Thyroid gland (tissue), 4 donors: Measurements from ENCODE around the gene SCFD2. TPM values are rescaled to one million over a fixed set of nuclear protein-coding genes. Genes with fewer than 3 reads are reported as not detected.

Source experiments
- DNase-seq, 2 donors: peaks; one replicate each; pipeline ENCODE4 v3.0.0-alpha.2; 2019
- H3K27ac ChIP-seq, 3 donors: fragments of 200-600 bp; sonication (generic); 1 replicate in 2 of 3; 2 replicates in 1 of 3; pipeline ENCODE4 v1.5.1; 2016 to 2019; ENCODE audit warnings: mild to moderate bottlenecking in 1 of 3, moderate library complexity in 1 of 3
- H3K27me3 ChIP-seq: fragments of 200-600 bp; sonication (generic); one replicate; pipeline ENCODE4 v1.5.1; 2019
- H3K36me3 ChIP-seq, 2 donors: fragments of 200-600 bp; sonication (generic); one replicate each; pipeline ENCODE4 v1.5.1; 2016 to 2019
- H3K4me1 ChIP-seq, 2 donors: fragments of 200-600 bp; sonication (generic); one replicate each; pipeline ENCODE4 v1.5.1; 2017 to 2019
- H3K4me3 ChIP-seq, 3 donors: fragments of 200-600 bp; sonication (generic); replicated peaks in 1 of 3; 1 replicate in 2 of 3; 2 replicates in 1 of 3; pipeline ENCODE4 v1.5.1; 2016; ENCODE audit warnings: mild to moderate bottlenecking in 1 of 3
- H3K9me3 ChIP-seq: fragments of 200-600 bp; sonication (generic); one replicate; pipeline ENCODE4 v1.5.1; 2017
- CTCF ChIP-seq, 6 experiments: fragments of 200-600 bp in 3 of 6; fragments of 450-650 bp in 3 of 6; sonication (generic) in 3 of 6; IDR thresholded peaks; one replicate each; pipeline ENCODE4 v1.5.1; 2016 to 2019; ENCODE audit warnings: antibody characterized with exemption in 6 of 6, mild to moderate bottlenecking in 2 of 6, inconsistent platforms in 1 of 6, moderate library complexity in 1 of 6
- POLR2A ChIP-seq, 2 donors: fragments of 450-650 bp; IDR thresholded peaks; one replicate each; pipeline ENCODE4 v1.6.1; 2017; ENCODE audit warnings: antibody characterized with exemption in 2 of 2, mild to moderate bottlenecking in 2 of 2, moderate library complexity in 1 of 2
- WGBS, 2 donors: methylation state at CpG; one replicate each; pipeline ENCODE4 v1.1.5; 2017; 5-methylcytosine and 5-hydroxymethylcytosine counted together
- intact Hi-C: fragments of 100-400 bp; cut with DNase I; formaldehyde crosslinking; loops from one replicate; pipeline ENCODE4 v1.15.1; 2023
- total RNA-seq, 4 donors: library from RNA; depleted of rRNA; stranded (reverse); fragments of >200 nt; gene quantifications; one replicate each; pipeline ENCODE4 v1.2.3, GENCODE V29; 2016

The SCFD2 gene
- total RNA-seq, 4 donors from 2014 or later, result 10.3 to 32.9 (median 28.2) TPM

- intact Hi-C loops, result no loop called here
- H3K27me3 ChIP-seq, result no peaks in the 10 kb centered on the region
- peak overlapping the region in 1 of 3 donors; percentile 15 for H3K27ac ChIP-seq
- H3K4me3 ChIP-seq, result no peak overlapping the region
- no peaks in the 10 kb centered on the region for H3K36me3 ChIP-seq
- no peak for DNase-seq
- no peak for TF ChIP-seq POLR2A (IDR thresholded peaks at IDR 0.05)
- TF ChIP-seq CTCF (IDR thresholded peaks at IDR 0.05), result no peak
- H3K9me3 ChIP-seq, result no peaks in the 10 kb centered on the region
- peaks cover 0 to 27% of the 10 kb centered on the region in 2 donors for H3K4me1 ChIP-seq
Measured at GRCh38 chr4:53119680-53120079, 246.2 kb downstream of the SCFD2 start.

- H3K4me1 ChIP-seq, result peaks cover 0 to 27% of the 10 kb centered on the region in 2 donors
- TF ChIP-seq CTCF (IDR thresholded peaks at IDR 0.05) (no peak), POLR2A (IDR thresholded peaks at IDR 0.05) (no peak)
- no peaks in the 10 kb centered on the region for H3K27me3 ChIP-seq
- H3K9me3 ChIP-seq, result no peaks in the 10 kb centered on the region
- no peak overlapping the region for H3K27ac ChIP-seq
- no peaks in the 10 kb centered on the region for H3K36me3 ChIP-seq
- WGBS, 2 donors, result 79 to 85% methylated on average over 3 of the region's 3 CpGs
- DNase-seq, result no peak
- no peak overlapping the region for H3K4me3 ChIP-seq
- intact Hi-C loops, result no loop called here
Measured at GRCh38 chr4:53118676-53119075, 247.2 kb downstream of the SCFD2 start.

GRCh38 chr4:53116954-53117353, 248.9 kb downstream of the SCFD2 start:
- H3K4me1 ChIP-seq, result peaks cover 0 to 27% of the 10 kb centered on the region in 2 donors
- intact Hi-C loops, result no loop called here
- no peaks in the 10 kb centered on the region for H3K27me3 ChIP-seq
- no peak overlapping the region for H3K4me3 ChIP-seq
- no peaks in the 10 kb centered on the region for H3K36me3 ChIP-seq
- WGBS, 2 donors, result 75 to 100% methylated on average over 1 of the region's 1 CpG
- no peak for DNase-seq
- H3K27ac ChIP-seq, result no peak overlapping the region
- no peaks in the 10 kb centered on the region for H3K9me3 ChIP-seq
- TF ChIP-seq CTCF (IDR thresholded peaks at IDR 0.05) (no peak), POLR2A (IDR thresholded peaks at IDR 0.05) (no peak)

GRCh38 chr4:53113431-53114225, 252.2 kb downstream of the SCFD2 start:
- no peaks in the 10 kb centered on the region for H3K36me3 ChIP-seq
- WGBS, 2 donors, result 79 to 98% methylated on average over 2 of the region's 2 CpGs
- H3K9me3 ChIP-seq, result no peaks in the 10 kb centered on the region
- no peak for DNase-seq
- H3K27ac ChIP-seq, result no peak overlapping the region
- H3K27me3 ChIP-seq, result no peaks in the 10 kb centered on the region
- H3K4me1 ChIP-seq, result no peaks in the 10 kb centered on the region
- TF ChIP-seq CTCF (IDR thresholded peaks at IDR 0.05) (no peak), POLR2A (IDR thresholded peaks at IDR 0.05) (no peak)
- intact Hi-C loops, result no loop called here
- H3K4me3 ChIP-seq, result no peak overlapping the region

- TF ChIP-seq POLR2A (IDR thresholded peaks at IDR 0.05) (no peak), CTCF (IDR thresholded peaks at IDR 0.05) (no peak)
- Histone ChIP-seq H3K36me3 (no peaks in the 10 kb centered on the region), H3K9me3 (no peaks in the 10 kb centered on the region), H3K27ac (no peak overlapping the region), H3K27me3 (no peaks in the 10 kb centered on the region), H3K4me3 (no peak overlapping the region), H3K4me1 (no peaks in the 10 kb centered on the region)
- WGBS, 2 donors, result 59 to 68% methylated on average over 6 of the region's 6 CpGs
- intact Hi-C loops, result no loop called here
- no peak for DNase-seq
Measured at GRCh38 chr4:53105313-53105712, 260.5 kb downstream of the SCFD2 start.
